GM18498 (cell line): ENCODE results near the gene SETD7.
A peak's percentile ranks its signal among the peaks of the same experiment; 100 is the strongest.

Experiments used
- ATAC-seq: cut with Tn5 transposase; IDR thresholded peaks from one replicate; pipeline ENCODE4 v1.9.1; 2021; ENCODE audit warnings: mild to moderate bottlenecking, moderate library complexity; ENCODE audit not compliant: unreplicated experiment

SETD7 gene

DNA sequence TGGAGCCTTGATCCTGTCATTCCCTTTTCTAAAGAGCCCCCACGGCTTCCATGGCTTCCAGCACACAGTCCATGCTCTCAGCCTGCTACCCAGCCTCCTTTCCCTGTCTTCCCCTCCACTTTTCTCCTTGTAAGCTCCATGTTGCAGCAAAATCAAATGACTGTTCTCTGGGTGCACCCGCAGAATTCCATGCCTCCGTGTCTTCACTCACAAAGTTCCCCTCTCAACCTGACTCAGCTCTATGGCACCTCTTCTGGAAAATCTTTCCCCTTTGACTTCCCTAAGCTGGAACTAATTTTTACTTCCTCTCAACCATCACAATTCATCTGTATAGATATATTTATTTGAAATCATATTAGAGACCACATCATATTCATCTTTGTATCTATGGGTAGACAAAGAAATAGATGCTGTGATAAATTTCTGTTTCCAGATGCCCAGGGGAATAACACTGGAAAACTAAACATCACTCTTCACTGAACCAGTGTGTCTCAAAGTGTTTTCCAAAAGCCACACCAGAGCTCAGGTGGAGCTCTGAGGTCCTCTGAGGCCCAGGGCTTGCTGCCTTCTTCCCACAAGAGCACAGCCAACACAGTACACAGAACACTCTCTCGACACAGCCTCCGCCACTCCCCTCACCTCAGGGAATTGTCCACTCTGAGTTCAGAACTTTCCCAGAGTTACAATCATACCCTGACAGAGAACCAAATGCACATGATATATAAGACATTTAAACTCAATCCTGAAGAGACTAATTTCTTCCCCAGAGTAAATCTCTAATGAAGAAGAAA lies 3.3 kb downstream of the SETD7 start:
- ATAC-seq = no peak

DNA sequence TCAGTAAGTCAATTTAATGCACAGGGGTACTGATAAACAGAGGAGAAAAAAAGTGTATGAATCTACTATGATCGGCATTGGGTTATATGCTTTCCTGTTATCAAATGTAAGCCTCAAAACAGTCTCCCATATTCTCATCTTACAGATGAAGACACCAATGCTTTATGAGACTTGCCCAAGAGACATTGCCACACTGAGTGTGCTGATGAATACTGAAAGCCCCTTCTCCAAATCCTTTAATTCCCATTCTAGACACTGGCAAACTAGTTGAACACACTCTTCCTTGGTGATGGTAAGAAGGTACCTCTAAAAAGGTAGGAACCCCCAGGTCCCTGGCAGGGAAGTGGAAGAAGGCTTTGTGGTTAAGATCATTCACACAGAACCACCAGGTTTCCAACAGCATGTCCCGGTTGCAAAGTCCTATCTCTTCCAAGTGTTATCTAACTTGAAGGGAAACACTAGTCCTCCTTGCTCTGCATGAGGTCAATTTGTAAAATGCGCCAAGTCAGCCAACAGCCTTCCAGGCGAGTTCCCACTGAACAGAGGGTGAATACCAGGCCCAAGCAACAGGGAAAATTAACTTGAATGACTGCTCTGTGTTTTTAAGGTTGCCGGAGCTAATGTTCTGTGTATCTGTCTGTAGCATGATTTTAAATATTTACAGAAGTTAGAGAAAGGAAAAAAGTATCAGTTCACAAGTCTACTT lies 5.1 kb downstream of the SETD7 start:
- no peak for ATAC-seq

DNA sequence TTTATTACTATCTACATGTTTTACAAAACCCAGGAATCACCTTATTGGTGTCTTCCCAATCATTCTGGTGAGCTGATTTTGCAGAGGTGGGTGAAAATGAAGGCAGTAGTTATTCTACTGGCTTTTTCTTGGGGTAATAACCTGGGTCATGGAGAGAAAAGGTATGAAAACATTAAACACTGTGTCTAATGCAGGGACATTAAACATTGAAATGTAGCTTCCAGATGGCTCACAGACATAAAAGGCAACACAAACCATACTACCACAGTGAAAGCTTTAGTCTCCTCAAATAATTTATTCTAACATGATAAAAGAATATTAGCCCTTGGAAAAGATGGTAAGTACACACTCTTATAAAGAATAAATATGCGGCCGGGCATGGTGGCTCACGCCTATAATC lies 8.0 kb downstream of the SETD7 start:
- ATAC-seq = no peak

DNA sequence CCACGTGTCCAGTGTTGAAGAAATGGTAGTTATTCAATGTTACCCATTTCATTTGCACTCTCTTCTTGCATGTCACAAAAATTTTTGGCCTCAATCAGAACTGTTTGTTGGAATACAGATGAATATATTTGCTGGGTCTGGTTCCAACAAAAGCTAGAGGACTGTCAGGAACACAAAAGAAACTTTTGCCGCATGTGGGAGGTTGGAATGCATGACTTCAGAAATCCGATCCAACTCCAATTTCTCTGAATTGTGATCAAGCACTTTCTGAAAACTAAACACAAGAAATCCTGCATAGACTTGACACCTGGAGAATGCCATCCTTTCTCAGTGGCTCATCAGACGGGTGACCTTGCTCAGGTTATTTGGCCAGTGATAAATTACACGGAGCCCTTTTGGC lies 15.4 kb downstream of the SETD7 start:
- no peak for ATAC-seq

DNA sequence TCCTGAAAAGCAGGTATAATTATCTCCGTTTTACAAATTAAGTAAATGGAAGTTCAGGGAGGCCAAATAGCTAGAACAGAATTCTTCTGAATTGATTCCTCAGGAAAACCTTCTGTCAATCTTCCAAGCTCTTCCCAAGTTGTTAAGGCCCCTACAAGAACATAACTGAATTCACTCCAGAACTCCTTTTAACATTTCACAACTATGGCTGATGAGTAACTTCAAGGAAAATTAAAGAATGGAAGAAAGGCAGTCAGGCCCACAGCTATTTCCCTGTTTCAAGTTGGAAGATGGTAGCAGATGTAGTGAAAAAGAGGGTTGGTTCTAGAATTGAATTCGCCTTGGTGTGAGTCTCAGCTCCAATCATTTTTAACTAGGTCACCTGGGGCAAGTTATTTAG lies 15.9 kb downstream of the SETD7 start:
- ATAC-seq = no peak

DNA sequence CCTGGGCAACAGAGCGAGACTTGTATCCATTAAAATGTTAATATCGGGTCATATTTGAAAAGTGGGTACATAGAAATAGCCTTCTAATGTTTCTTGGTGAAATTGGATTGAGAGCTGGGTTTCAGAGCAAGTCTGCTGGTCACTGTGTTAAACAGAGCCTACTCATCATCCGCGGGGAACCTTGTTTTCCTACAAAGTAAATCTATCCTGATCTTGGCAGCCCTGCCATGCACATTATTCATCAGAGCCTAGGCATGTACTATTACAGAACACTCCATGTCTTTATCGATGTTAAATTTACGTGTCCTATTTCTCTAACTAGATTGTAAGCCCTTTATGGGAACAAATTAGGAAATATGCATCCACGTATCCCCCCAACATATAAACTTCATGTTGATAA lies 18.7 kb downstream of the SETD7 start:
- ATAC-seq = no peak

DNA sequence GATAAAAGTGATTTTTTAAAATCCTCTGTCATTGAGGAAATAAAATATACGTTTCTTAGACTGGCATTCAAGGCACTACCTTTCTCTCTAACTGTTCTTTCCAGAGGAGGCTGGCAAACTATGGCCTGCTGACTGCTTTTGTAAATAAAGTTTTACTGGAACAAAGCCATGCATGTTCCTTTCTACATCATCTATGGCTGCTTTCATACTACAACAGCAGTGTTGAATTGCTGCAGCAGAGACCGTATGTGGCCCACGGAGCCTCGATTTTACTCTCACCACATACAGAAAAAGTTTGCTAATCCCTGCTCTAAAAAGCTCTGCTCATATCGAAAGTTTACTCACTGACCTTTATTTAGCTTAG lies 20.2 kb downstream of the SETD7 start:
- no peak for ATAC-seq

DNA sequence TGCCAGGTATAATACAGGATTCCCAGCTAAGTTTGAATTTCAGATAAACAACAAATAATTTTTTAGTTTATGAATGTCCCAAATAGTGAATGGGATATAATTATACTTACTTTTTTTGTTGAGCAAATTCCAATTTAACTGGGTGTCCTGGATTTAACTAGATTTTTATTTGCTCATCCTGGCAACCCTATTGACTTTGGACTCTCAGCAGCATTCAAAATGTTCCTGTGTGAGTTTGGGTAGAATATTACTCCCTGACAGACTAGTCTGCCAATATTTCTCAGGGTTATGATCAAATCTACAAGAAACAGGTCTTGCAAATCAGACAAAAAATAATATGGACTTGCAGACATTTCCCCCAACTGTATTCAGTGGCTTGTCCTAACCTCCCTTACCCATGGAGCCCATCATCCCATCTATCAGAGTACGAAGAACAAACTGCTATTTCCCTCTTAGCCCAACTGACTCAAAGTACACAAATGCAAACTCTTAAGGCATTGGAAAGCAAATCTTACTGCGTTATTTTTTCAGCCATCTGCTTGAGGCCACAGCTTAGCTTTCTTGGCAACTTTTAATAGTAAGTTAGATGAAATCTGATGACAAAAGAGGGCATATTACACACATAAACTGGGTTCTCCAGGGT lies 20.7 kb downstream of the SETD7 start:
- no peak for ATAC-seq

DNA sequence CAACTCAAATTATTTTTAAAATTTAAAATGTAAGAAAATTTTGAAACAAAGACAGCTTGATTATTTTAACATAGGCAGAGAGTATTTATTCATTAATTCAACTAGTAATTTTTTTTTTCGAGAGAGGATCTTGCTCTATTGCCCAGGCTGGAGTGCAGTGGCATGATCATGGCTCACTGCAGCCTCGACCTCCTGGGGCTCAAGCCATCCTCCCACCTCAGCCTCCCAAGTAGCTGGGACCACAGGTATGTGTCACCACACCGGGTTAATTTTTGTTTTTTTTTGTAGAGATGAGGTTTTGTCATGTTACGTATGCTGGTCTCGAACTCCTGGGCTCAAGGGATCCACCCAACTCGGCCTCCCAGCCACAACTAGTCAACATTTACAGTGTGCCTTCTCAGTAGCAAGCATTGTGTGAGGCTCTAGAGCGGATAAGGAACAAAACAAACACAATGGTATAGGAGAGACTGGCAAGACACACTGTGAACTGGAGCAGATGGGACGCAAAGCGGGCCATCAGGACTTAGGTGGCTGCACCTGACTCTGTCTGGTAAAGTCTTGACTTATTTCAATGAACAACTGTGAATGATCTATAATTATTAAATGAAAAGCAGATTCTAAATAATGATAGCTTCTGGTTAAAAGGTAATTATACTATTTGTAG lies 21.6 kb downstream of the SETD7 start:
- ATAC-seq = no peak

DNA sequence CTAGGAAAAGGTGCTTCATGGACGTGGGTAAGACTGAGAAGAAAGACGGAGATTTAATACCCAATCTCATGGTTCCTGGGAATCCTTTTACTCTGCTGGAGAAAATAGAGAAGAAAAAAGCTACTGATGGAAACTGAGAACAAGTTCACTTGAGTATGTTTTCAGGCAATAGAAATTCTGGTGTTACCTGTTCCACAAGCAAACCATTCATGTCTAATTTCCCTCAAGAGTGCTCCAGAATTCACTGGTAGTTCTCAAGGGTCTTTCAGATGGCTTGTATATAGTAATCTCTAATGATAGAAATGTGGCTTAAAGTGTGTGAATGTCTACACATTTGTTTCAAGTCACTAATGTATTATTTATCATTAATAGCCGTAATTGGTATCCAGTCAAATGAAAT lies 22.5 kb downstream of the SETD7 start:
- no peak for ATAC-seq

DNA sequence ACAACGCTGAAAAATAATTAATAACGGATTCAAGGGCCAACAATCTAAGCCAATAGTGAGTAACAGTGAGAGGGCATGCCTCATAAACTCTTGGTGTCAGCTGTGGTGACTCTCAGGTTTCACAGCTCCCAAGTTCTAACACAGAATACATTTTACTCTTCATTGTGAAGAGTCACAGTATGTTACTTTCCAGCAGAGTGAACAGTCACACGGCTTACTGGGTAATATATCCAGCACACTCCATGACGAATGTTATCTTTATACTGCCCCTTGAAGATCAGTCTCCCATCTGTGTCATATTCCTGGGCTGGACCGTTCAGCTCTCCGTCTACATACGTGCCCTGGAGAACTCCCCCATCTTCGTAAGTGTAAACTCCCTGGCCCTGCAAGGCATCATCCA lies 23.1 kb downstream of the SETD7 start:
- no peak for ATAC-seq

DNA sequence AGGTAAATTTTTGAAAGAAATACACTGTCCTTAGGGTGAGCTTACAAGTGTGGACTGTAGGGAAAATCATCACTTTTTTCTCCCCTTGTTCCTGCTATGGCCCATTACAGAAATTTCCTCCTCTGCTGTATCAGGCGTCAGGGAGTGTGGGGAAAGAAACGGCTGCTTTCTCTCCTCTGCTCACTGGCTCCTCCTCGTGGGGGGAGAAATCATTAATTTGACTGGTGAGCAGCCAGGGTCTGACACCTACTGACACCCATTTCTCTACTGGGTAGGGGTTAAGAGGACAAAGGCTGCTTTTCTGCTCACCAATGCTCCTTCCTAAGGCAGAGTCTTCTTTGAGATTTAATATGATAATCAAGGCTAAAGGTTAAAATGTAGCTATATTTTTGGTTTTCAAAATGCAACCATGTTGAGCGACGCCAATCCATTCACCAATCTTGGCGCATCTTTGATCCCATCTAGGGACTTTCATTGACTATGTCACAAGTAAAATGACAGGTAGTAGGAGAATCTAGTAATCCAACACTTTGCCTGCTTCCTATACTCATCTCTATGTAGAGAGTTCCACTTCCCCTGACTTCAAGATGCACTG lies 25.1 kb downstream of the SETD7 start:
- ATAC-seq = peak; percentile 54

DNA sequence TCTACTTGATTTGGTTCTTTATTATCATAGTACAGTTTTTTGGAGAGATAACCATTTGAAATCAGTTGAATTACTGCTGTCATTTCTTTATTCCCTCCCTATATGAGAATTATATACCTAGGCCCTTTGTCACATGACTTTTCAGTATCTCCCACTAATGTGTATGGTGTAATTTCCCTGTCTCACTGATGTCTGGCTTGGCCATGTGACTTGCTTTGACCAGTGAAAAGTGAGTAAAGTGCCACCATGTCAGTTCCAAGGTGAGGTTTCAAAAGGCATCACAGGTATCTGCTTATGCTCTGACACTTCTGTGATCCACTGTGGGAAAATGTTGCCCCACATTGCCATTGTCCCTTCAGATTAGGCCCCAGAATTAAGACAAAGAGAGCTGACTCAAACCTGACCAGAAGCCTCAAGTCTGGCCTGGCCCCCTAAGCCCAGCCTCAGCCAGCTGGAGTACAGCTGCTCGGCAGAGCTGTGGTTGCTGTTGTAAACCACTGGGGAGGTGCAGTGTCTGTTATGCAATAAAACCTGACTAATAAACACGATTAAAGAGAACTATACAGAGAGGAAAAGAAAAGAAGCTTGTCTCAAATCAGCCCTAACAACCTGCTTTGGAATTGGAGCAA lies 27.5 kb downstream of the SETD7 start:
- peak; percentile 79 for ATAC-seq

DNA sequence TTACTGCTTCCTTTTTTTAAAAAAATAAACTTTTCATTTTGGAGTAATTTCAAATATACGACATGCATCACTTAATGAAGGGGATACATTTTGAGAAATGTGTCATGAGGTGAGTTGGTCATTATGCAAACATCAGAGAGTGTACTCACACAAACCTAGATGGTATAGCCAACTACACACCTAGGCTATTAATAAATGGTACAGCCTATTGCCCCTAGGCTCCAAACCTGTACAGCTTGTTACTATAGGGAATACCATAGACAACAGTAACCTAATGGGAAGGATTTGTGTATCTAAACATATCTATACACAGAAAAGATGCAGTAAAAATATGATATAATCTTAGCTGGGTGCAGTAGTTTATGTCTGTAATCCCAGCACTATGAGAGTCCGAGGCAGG lies 29.1 kb downstream of the SETD7 start:
- no peak for ATAC-seq

DNA sequence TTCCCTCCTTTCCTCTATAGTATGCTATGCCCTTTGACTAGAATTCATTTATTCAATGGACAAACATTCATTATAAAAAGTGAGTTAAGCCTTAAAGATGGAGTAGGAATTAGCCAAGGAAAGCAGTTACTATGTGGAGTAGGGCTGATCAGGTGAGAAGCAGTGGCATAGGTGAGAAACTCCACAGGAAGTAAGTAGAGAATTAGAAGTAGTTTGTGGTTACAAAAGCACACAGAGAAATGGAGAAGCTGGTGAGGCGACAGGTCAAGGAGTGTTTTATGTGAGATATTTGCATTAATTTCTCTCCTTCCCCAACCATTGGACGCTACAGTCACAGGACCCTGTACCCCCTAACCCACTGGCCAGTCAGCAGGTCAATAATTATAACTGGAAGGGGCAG lies 30.6 kb downstream of the SETD7 start:
- ATAC-seq = peak; percentile 41

DNA sequence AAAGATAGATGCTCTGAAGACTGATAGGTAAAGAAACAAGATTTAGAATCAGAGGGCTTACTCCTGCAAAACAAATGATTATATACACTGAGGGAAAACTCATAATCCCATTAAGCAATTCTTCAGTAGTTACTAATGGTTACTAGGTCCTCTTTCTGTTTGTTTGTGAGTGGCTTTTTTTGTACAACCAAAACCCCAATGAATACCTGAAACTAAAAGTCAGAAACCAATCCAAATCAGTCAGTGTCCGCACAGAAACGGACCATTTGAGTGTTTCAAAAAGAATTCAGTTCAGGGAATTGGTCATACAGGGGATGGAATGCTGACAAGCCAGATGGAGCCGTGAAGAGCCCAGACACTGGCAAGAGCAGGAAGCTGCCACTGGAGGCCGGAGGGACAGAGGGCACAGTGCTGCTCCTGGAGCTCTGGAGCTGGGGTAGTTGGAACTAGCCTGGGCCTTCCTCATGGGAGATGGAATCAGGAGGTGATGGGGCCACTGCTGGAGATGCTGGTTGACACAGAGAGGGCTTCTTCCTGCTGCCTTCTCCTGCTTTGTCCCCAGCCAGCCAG lies 31.9 kb downstream of the SETD7 start:
- ATAC-seq = peak; percentile 41

DNA sequence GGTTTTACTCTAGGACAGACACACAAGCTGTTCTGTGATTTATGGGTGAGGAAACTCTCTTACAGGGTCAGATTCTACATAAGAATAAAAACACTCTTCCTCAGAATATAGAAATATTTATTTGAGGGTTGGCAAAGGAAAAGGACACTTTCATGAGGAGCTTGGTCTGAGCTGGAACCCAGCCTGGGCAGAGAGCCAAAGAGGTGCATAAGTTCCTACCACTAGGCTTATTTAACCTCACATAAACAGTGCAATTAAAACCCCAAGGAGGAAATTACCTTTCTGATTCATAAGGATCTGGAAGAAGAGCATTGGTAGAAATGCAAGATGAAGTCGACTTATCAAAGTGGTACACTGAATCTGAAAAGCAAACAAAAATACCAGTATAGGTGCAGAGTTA lies 32.9 kb downstream of the SETD7 start:
- ATAC-seq = no peak

DNA sequence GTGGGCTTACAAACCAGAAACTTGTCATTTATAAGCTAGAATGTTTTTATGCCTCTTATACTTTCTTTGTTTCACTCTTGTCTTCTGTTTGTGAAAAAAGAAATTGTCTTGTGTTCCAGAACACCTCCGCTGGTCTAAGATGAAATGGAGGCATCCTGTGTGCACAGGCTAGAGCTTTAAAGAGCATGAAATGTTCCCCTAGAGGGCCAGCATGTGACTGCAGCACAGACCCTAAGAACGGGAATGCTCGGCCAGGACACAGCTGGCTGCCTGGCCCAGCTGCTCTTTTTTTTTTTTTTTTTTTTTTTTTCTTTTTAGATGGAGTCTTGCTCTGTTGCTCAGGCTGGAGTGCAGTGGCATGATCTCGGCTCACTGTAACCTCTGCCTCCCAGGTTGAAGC lies 33.6 kb downstream of the SETD7 start:
- ATAC-seq = peak; percentile 38

DNA sequence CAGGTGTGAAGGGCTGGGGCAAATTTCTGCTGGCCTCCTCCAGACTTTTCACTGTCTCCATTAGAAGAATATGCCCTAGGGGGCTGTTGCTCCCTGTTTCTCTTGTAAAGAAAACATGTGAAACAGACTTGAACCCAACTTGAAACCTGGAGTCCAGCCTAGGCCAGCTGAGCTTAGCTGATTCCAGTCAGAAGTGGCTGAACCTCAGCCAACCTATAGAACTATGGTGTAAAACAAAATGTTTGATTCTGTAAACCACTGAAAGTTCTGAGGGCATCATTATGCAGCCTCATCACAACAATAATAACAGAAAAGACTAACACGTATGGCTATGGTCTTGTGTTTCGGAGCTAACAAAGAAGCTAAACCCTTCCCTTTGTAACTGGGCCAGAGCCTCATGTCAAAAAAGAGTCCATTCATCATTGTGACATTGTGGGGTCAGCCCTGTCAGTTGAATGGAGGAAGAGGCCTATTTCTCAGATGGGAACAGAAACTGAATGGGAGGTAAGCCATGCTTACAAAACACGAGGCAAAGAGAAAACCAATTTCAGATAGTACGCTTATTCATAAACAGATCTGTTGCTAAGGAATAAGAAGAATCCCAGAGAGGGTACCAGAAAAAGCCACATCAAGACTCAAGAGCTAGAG lies 34.1 kb downstream of the SETD7 start:
- ATAC-seq = peak; percentile 51

DNA sequence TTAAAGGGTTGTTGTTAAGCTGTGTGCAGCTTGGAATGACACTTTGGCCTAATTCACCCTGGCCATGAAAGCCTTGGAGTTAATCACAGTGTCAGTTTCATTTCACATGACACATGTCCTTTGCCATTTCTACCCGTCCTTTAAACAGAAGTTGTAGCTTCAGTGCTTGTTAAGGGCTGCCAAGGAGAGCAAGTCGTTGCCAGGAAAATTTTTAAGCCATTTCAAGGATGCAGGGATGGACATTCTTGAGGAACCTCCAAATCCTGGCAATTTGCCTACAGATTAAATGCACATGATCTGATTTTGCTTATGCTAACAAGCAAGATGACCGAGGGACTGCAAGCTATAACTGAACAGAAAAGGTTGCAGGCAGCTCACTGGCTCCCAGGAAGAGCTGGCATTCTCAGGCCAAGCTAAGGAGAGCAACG lies 40.5 kb downstream of the SETD7 start:
- no peak for ATAC-seq
